ENCODE data around the gene NAA20. TPM values are rescaled to one million over a fixed set of nuclear protein-coding genes. Genes with fewer than 3 reads are reported as not detected.
A peak's percentile ranks its signal among the peaks of the same experiment; 100 is the strongest.

NAA20 gene, protein sequence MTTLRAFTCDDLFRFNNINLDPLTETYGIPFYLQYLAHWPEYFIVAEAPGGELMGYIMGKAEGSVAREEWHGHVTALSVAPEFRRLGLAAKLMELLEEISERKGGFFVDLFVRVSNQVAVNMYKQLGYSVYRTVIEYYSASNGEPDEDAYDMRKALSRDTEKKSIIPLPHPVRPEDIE
- total RNA-seq (2013), result 38.6 TPM
- polyA plus RNA-seq (100 to 1,000 TPM in 1 of 3 donors, 10 to 100 TPM in 2; 39.4 to 103 (median 94.0) TPM), polyA minus RNA-seq (9.1 and 10.9 TPM in 2 replicates), total RNA-seq (7.6 to 19.0 (median 14.7) reads per million in 11 experiments)

DNA sequence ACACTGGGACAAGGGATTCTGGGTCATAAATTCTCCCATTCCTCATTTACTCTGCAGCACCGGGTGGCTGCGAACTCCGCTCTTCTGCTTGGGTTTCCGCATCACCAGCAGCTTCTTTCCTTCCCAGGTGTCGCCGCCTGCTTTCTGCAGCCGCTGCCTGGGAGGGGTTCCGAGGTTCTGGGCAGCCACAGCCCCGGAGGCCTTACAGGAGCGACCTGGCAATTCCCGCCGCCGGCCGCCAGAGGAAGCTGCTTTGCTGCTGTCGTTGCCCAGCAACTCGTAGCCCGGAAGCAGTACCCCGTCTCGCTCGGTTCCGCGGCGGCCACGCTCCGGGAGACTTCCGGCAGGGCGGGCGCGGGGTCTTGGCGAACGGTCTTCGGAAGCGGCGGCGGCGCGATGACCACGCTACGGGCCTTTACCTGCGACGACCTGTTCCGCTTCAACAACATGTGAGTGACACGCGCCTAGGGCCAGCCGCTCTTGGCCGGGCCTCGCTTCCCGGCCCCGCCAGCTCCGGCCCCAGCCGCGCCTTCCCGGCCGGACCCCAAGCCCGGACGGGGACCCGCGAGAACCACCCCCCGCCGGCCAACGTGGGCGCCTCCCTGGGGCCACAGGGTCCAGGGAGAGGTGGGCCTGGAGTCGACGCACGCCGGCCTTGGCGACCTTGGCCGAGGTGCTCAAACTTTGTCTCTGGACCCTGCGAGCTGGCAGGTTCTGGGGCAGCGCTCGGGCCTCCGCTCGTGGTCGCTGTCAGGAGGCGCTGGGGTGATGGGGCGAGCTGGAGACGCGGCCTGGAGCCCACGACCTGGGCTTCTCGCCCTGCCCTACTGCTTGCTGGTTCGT, at the start of gene NAA20:
NAA20 (plus strand) TSS at position 362 of the 843 bp plus-strand sequence; CDS start at position 397, 35 bp downstream.
- intact Hi-C loops (cut with micrococcal nuclease), result loop anchor here in 1 of 2 donors (1.0 kb wide), 1 partner anchor 35 kb away; the partner anchor contains the start of genes CFAP61 and CRNKL1
- Histone ChIP-seq H3K4me1 (ENCODE audit: control insufficient read depth in 1 of 2, insufficient read depth in 2 of 2, low read length in 2 of 2) (peaks cover 32 to 39% of the 10 kb centered on the region in 2 donors), H3K9me3 (replicated peaks in 1 of 2; ENCODE audit: control insufficient read depth in 1 of 2, insufficient read depth in 1 of 2, low read length in 2 of 2) (no peaks in the 10 kb centered on the region), H3K36me3 (replicated peaks in 1 of 2; ENCODE audit: control insufficient read depth in 1 of 2, insufficient read depth in 2 of 2, low read length in 2 of 2) (peaks cover 3 to 12% of the 10 kb centered on the region in 2 donors), H3K4me3 (replicated peaks in 1 of 3; ENCODE audit: low read depth in 2 of 3, low read length in 3 of 3) (peak within 1 kb of the TSS; percentile 67 to 93 (median 78)), H3K27me3 (ENCODE audit: control insufficient read depth in 2 of 2, insufficient read depth in 2 of 2, low read length in 2 of 2) (no peaks in the 10 kb centered on the region), H3K79me2 (ENCODE audit: insufficient read depth, low read length) (peaks cover 51% of the 10 kb centered on the region), H3K9ac (ENCODE audit: insufficient read depth, low read length, poor library complexity, severe bottlenecking) (peak within 1 kb of the TSS; percentile 88), H3K4me2 (replicated peaks; ENCODE audit: extremely low read depth, low read length, poor library complexity, severe bottlenecking) (peak within 1 kb of the TSS; percentile 95), H2AFZ (ENCODE audit: insufficient read depth, low read depth, low read length, poor library complexity, severe bottlenecking) (peak within 1 kb of the TSS; percentile 98), H3K27ac (ENCODE audit: low read depth in 1 of 2, low read length in 2 of 2) (peak within 1 kb of the TSS; percentile 14 to 84), H4K20me1 (ENCODE audit: insufficient read depth, low read length) (peaks cover 32% of the 10 kb centered on the region)
- Mint-ChIP-seq H3K36me3 (peaks cover 2 to 20% of the 10 kb centered on the region in 2 donors), H3K27me3 (ENCODE audit: low read depth in 3 of 3) (peaks cover 0 to 2% (median 0%) of the 10 kb centered on the region in 3 donors), H3K4me1 (peaks cover 50% of the 10 kb centered on the region), H3K4me3 (peak within 1 kb of the TSS; percentile 87 to 93), H3K27ac (peak within 1 kb of the TSS; percentile 74 to 95 (median 88)), H3K9me3 (peaks cover 0 to 2% (median 0%) of the 10 kb centered on the region in 7 donors)
- WGBS (ENCODE audit: insufficient coverage), result under 1% methylated on average over 81 of the region's 81 CpGs
- peak; percentile 85 to 89 (median 89) for DNase-seq
- TF ChIP-seq, protein P1, sequence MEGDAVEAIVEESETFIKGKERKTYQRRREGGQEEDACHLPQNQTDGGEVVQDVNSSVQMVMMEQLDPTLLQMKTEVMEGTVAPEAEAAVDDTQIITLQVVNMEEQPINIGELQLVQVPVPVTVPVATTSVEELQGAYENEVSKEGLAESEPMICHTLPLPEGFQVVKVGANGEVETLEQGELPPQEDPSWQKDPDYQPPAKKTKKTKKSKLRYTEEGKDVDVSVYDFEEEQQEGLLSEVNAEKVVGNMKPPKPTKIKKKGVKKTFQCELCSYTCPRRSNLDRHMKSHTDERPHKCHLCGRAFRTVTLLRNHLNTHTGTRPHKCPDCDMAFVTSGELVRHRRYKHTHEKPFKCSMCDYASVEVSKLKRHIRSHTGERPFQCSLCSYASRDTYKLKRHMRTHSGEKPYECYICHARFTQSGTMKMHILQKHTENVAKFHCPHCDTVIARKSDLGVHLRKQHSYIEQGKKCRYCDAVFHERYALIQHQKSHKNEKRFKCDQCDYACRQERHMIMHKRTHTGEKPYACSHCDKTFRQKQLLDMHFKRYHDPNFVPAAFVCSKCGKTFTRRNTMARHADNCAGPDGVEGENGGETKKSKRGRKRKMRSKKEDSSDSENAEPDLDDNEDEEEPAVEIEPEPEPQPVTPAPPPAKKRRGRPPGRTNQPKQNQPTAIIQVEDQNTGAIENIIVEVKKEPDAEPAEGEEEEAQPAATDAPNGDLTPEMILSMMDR (IDR thresholded peaks at IDR 0.05), result peak; percentile 69

DNA sequence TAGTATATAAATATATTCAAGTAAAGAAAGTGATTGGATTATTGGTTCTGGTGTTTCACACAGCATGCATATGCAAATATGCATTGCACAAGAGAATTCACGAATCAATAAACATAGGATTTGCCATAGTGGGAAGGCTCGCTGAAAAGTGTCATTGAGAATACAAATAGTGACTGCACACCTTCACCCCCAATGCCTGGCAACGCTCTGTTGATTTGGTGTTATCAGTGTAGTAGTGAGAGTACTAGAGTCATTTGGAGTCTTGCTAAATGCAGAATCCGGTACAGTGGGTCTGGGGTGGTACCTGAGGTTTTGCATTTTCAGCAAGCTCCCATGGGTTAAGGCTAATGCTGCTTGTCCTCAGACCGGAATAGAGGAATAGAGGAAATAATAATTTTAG, 49.7 kb upstream of the NAA20 start:
- intact Hi-C loops (cut with micrococcal nuclease), result no loop called here
- Mint-ChIP-seq H3K4me1 (peaks cover 40% of the 10 kb centered on the region), H3K36me3 (peaks cover 88 to 89% of the 10 kb centered on the region in 2 donors), H3K27ac (no peak overlapping the region), H3K9me3 (no peaks in the 10 kb centered on the region), H3K27me3 (ENCODE audit: low read depth in 3 of 3) (peaks cover 0 to 1% (median 0%) of the 10 kb centered on the region in 3 donors), H3K4me3 (no peak overlapping the region)
- Histone ChIP-seq H3K36me3 (replicated peaks in 1 of 2; ENCODE audit: control insufficient read depth in 1 of 2, insufficient read depth in 2 of 2, low read length in 2 of 2) (peaks cover 70 to 86% of the 10 kb centered on the region in 2 donors), H3K27me3 (ENCODE audit: control insufficient read depth in 2 of 2, insufficient read depth in 2 of 2, low read length in 2 of 2) (no peaks in the 10 kb centered on the region), H3K4me1 (ENCODE audit: control insufficient read depth in 1 of 2, insufficient read depth in 2 of 2, low read length in 2 of 2) (peaks cover 29 to 34% of the 10 kb centered on the region in 2 donors), H3K27ac (ENCODE audit: low read depth in 1 of 2, low read length in 2 of 2) (no peak overlapping the region), H3K9ac (ENCODE audit: insufficient read depth, low read length, poor library complexity, severe bottlenecking) (no peak overlapping the region), H3K4me3 (replicated peaks in 1 of 3; ENCODE audit: low read depth in 2 of 3, low read length in 3 of 3) (no peak overlapping the region), H3K79me2 (ENCODE audit: insufficient read depth, low read length) (no peaks in the 10 kb centered on the region), H4K20me1 (ENCODE audit: insufficient read depth, low read length) (peaks cover 14% of the 10 kb centered on the region), H2AFZ (ENCODE audit: insufficient read depth, low read depth, low read length, poor library complexity, severe bottlenecking) (no peak overlapping the region), H3K9me3 (replicated peaks in 1 of 2; ENCODE audit: control insufficient read depth in 1 of 2, insufficient read depth in 1 of 2, low read length in 2 of 2) (no peaks in the 10 kb centered on the region), H3K4me2 (replicated peaks; ENCODE audit: extremely low read depth, low read length, poor library complexity, severe bottlenecking) (no peak overlapping the region)
- WGBS (ENCODE audit: insufficient coverage), result 100% methylated on average over 2 of the region's 5 CpGs
- DNase-seq, result no peak
- TF ChIP-seq, protein P1 (IDR thresholded peaks at IDR 0.05), result no peak
